ENCODE results near the gene PRRT1B. TPM values are rescaled to one million over a fixed set of nuclear protein-coding genes. Genes with fewer than 3 reads are reported as not detected.

Gene PRRT1B
- total and polyA plus RNA-seq, 2 donors (not counting 1 experiment from before 2014, with no cell fraction given) = not detected

- H3K27me3 Mint-ChIP-seq = no peaks in the 10 kb centered on the region
- H2AFZ ChIP-seq (ENCODE audit: insufficient read depth, low read depth, low read length, poor library complexity, severe bottlenecking) = no peak overlapping the region
- ChIA-PET CTCF (interaction anchor here (1.2 kb wide), 1 partner anchor 157 kb away, joined by 3 read pairs; no protein-coding TSS in a partner anchor), POLR2A (no interaction called here)
- no peak overlapping the region for H3K4me2 ChIP-seq (replicated peaks; ENCODE audit: low read depth, low read length, poor library complexity, severe bottlenecking)
- peaks cover 28% of the 10 kb centered on the region for H3K79me2 ChIP-seq (ENCODE audit: control insufficient read depth, insufficient read depth, low read length)
- H4K20me1 ChIP-seq (ENCODE audit: control insufficient read depth, insufficient read depth, low read length, poor library complexity, severe bottlenecking) = peaks cover 14% of the 10 kb centered on the region
- no peak for TF ChIP-seq EZH2 (IDR thresholded peaks at IDR 0.05; ENCODE audit: borderline replicate concordance, insufficient read depth, low read depth, low read length, poor library complexity, severe bottlenecking)
- TF ChIP-seq, protein P1, sequence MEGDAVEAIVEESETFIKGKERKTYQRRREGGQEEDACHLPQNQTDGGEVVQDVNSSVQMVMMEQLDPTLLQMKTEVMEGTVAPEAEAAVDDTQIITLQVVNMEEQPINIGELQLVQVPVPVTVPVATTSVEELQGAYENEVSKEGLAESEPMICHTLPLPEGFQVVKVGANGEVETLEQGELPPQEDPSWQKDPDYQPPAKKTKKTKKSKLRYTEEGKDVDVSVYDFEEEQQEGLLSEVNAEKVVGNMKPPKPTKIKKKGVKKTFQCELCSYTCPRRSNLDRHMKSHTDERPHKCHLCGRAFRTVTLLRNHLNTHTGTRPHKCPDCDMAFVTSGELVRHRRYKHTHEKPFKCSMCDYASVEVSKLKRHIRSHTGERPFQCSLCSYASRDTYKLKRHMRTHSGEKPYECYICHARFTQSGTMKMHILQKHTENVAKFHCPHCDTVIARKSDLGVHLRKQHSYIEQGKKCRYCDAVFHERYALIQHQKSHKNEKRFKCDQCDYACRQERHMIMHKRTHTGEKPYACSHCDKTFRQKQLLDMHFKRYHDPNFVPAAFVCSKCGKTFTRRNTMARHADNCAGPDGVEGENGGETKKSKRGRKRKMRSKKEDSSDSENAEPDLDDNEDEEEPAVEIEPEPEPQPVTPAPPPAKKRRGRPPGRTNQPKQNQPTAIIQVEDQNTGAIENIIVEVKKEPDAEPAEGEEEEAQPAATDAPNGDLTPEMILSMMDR (IDR thresholded peaks at IDR 0.05) = no peak
- ATAC-seq (ENCODE audit: low read depth) (no peak), DNase-seq (no peak)
- peaks cover 27 to 35% of the 10 kb centered on the region in 2 donors for H3K4me1 ChIP-seq (ENCODE audit: control insufficient read depth in 2 of 2, insufficient read depth in 2 of 2, low read length in 2 of 2)
- H3K4me3 Mint-ChIP-seq = no peak overlapping the region
- H3K27ac ChIP-seq (ENCODE audit: low read length in 2 of 2) = no peak overlapping the region
- no peak overlapping the region for H3K9ac ChIP-seq (ENCODE audit: low read length)
- 95% methylated on average over 5 of the region's 5 CpGs for WGBS (ENCODE audit: insufficient coverage)
- H3K27ac Mint-ChIP-seq = no peak overlapping the region
- no peaks in the 10 kb centered on the region for H3K9me3 Mint-ChIP-seq (ENCODE audit: insufficient read depth)
- intact Hi-C loops (cut with micrococcal nuclease) = no loop called here
- H3K9me3 ChIP-seq (ENCODE audit: control extremely low read depth in 1 of 3, control insufficient read depth in 2 of 3, insufficient read depth in 1 of 3, low read length in 2 of 3) = no peaks in the 10 kb centered on the region
- no peak overlapping the region for H3K4me3 ChIP-seq (ENCODE audit: control extremely low read depth in 1 of 5, extremely low read depth in 1 of 5, insufficient read depth in 1 of 5, low read depth in 2 of 5, low read length in 4 of 5)
- peaks cover 5 to 73% of the 10 kb centered on the region in 2 experiments for H3K36me3 ChIP-seq (replicated peaks in 1 of 2; ENCODE audit: control extremely low read depth in 1 of 2, control insufficient read depth in 1 of 2, extremely low read depth in 1 of 2, insufficient read depth in 2 of 2, low read length in 1 of 2)
- no peaks in the 10 kb centered on the region for H3K27me3 ChIP-seq (replicated peaks in 1 of 4; ENCODE audit: control extremely low read depth in 1 of 4, control insufficient read depth in 3 of 4, insufficient read depth in 4 of 4, low read length in 3 of 4)
- H3K4me1 Mint-ChIP-seq = peaks cover 40% of the 10 kb centered on the region
Measured at GRCh38 chr9:131583337-131583645, 38.0 kb downstream of the PRRT1B start.

GRCh38 chr9:131583836-131584555, 38.7 kb downstream of the PRRT1B start:
- H3K36me3 ChIP-seq (replicated peaks in 1 of 2; ENCODE audit: control extremely low read depth in 1 of 2, control insufficient read depth in 1 of 2, extremely low read depth in 1 of 2, insufficient read depth in 2 of 2, low read length in 1 of 2) = peaks cover 5 to 79% of the 10 kb centered on the region in 2 experiments
- H3K4me1 Mint-ChIP-seq = peaks cover 33% of the 10 kb centered on the region
- H3K9me3 Mint-ChIP-seq (ENCODE audit: insufficient read depth) = no peaks in the 10 kb centered on the region
- peaks cover 22 to 27% of the 10 kb centered on the region in 2 donors for H3K4me1 ChIP-seq (ENCODE audit: control insufficient read depth in 2 of 2, insufficient read depth in 2 of 2, low read length in 2 of 2)
- ATAC-seq (ENCODE audit: low read depth) (no peak), DNase-seq (no peak)
- no peak overlapping the region for H3K4me3 Mint-ChIP-seq
- H3K9ac ChIP-seq (ENCODE audit: low read length) = no peak overlapping the region
- no peak overlapping the region for H3K4me2 ChIP-seq (replicated peaks; ENCODE audit: low read depth, low read length, poor library complexity, severe bottlenecking)
- TF ChIP-seq, protein P1 (IDR thresholded peaks at IDR 0.05) = no peak
- no peak for TF ChIP-seq EZH2 (IDR thresholded peaks at IDR 0.05; ENCODE audit: borderline replicate concordance, insufficient read depth, low read depth, low read length, poor library complexity, severe bottlenecking)
- WGBS (ENCODE audit: insufficient coverage) = 93% methylated on average over 26 of the region's 27 CpGs
- ChIA-PET POLR2A (interaction anchor here (0.6 kb wide), 1 partner anchor 172 kb away, joined by 3 read pairs; no protein-coding TSS in a partner anchor), CTCF (interaction anchor here (1.2 kb wide), 1 partner anchor 157 kb away, joined by 3 read pairs; no protein-coding TSS in a partner anchor)
- peak overlapping the region in 1 of 2 donors; percentile 62 for H3K27ac ChIP-seq (ENCODE audit: low read length in 2 of 2)
- no peak overlapping the region for H3K27ac Mint-ChIP-seq
- H3K4me3 ChIP-seq (ENCODE audit: control extremely low read depth in 1 of 5, extremely low read depth in 1 of 5, insufficient read depth in 1 of 5, low read depth in 2 of 5, low read length in 4 of 5) = no peak overlapping the region
- peaks cover 35% of the 10 kb centered on the region for H3K79me2 ChIP-seq (ENCODE audit: control insufficient read depth, insufficient read depth, low read length)
- no peaks in the 10 kb centered on the region for H3K27me3 Mint-ChIP-seq
- no peaks in the 10 kb centered on the region for H3K27me3 ChIP-seq (replicated peaks in 1 of 4; ENCODE audit: control extremely low read depth in 1 of 4, control insufficient read depth in 3 of 4, insufficient read depth in 4 of 4, low read length in 3 of 4)
- no peaks in the 10 kb centered on the region for H3K9me3 ChIP-seq (ENCODE audit: control extremely low read depth in 1 of 3, control insufficient read depth in 2 of 3, insufficient read depth in 1 of 3, low read length in 2 of 3)
- intact Hi-C loops (cut with micrococcal nuclease) = no loop called here
- H4K20me1 ChIP-seq (ENCODE audit: control insufficient read depth, insufficient read depth, low read length, poor library complexity, severe bottlenecking) = peaks cover 21% of the 10 kb centered on the region
- H2AFZ ChIP-seq (ENCODE audit: insufficient read depth, low read depth, low read length, poor library complexity, severe bottlenecking) = no peak overlapping the region
